ENCODE data around the gene SYTL3. TPM values are rescaled to one million over a fixed set of nuclear protein-coding genes. Genes with fewer than 3 reads are reported as not detected.

Gene SYTL3
- total RNA-seq, 1 donor from 2014 or later: 8.7 TPM

DNA sequence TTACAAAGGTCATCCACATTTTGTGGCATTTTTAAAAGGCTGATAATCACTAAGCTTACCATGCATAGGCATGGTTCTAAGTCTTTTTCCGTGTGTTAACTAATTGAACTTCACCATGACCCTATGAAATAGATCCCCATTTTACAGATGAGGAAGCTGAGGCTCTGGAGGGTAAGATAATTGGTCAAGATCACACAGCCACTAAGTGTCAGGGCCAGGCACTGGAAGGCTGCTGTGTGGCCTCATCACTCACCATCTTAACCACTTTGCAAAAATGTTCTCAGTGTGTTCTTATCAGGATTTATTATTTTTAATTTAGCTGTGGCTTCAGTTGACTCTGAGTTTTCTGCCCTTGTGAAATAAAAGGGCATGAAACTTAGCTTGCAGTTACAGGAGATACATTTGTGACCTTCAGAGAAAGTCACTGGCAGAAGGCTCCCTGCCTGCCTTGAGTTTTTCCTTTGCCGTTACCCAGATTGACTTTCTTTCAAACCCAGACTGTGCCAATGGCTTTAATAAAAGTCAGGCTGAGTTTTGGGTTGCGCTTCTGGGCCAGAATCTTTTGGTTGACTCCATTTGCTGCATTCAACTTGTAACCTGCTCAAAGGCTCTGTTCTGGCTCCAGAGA, 87.3 kb downstream of the SYTL3 start:
- H3K4me1 ChIP-seq: no peaks in the 10 kb centered on the region
- no peaks in the 10 kb centered on the region for H3K36me3 ChIP-seq
- peaks cover 9% of the 10 kb centered on the region for H3K9me3 ChIP-seq
- intact Hi-C loops (cut with DNase I): no loop called here
- no peak for DNase-seq
- no peak for ATAC-seq
- no peaks in the 10 kb centered on the region for H3K27me3 ChIP-seq
- H3K4me3 ChIP-seq: no peak overlapping the region
- TF ChIP-seq, protein P1, sequence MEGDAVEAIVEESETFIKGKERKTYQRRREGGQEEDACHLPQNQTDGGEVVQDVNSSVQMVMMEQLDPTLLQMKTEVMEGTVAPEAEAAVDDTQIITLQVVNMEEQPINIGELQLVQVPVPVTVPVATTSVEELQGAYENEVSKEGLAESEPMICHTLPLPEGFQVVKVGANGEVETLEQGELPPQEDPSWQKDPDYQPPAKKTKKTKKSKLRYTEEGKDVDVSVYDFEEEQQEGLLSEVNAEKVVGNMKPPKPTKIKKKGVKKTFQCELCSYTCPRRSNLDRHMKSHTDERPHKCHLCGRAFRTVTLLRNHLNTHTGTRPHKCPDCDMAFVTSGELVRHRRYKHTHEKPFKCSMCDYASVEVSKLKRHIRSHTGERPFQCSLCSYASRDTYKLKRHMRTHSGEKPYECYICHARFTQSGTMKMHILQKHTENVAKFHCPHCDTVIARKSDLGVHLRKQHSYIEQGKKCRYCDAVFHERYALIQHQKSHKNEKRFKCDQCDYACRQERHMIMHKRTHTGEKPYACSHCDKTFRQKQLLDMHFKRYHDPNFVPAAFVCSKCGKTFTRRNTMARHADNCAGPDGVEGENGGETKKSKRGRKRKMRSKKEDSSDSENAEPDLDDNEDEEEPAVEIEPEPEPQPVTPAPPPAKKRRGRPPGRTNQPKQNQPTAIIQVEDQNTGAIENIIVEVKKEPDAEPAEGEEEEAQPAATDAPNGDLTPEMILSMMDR (IDR thresholded peaks at IDR 0.05): no peak
- no peak overlapping the region for H3K27ac ChIP-seq

- ATAC-seq (no peak), DNase-seq (no peak)
- H3K4me3 ChIP-seq: no peak overlapping the region
- no peak overlapping the region for H3K27ac ChIP-seq
- no peaks in the 10 kb centered on the region for H3K4me1 ChIP-seq
- no peaks in the 10 kb centered on the region for H3K27me3 ChIP-seq
- peaks cover 9% of the 10 kb centered on the region for H3K9me3 ChIP-seq
- H3K36me3 ChIP-seq: no peaks in the 10 kb centered on the region
- intact Hi-C loops (cut with DNase I): no loop called here
- TF ChIP-seq, protein P1 (IDR thresholded peaks at IDR 0.05): no peak
These were observed 88.1 kb downstream of the SYTL3 start for GRCh38 chr6:158737710-158738615.

GRCh38 chr6:158739673-158740072, 89.8 kb downstream of the SYTL3 start:
- intact Hi-C loops (cut with DNase I): no loop called here

GRCh38 chr6:158743033-158743651, 93.3 kb downstream of the SYTL3 start:
- H3K27me3 ChIP-seq: no peaks in the 10 kb centered on the region
- TF ChIP-seq, protein P1 (IDR thresholded peaks at IDR 0.05): no peak
- DNase-seq: no peak
- H3K4me3 ChIP-seq: no peak overlapping the region
- peaks cover 9% of the 10 kb centered on the region for H3K9me3 ChIP-seq
- H3K27ac ChIP-seq: no peak overlapping the region
- intact Hi-C loops (cut with DNase I): no loop called here
- no peak for ATAC-seq
- peaks cover 6% of the 10 kb centered on the region for H3K36me3 ChIP-seq
- no peaks in the 10 kb centered on the region for H3K4me1 ChIP-seq

More at GRCh38 chr6:158739673-158740072, 89.8 kb downstream of the SYTL3 start:
- DNase-seq (no peak), ATAC-seq (no peak)
- Histone ChIP-seq H3K4me1 (no peaks in the 10 kb centered on the region), H3K36me3 (no peaks in the 10 kb centered on the region), H3K4me3 (no peak overlapping the region), H3K27ac (no peak overlapping the region), H3K9me3 (peaks cover 9% of the 10 kb centered on the region), H3K27me3 (no peaks in the 10 kb centered on the region)
- TF ChIP-seq, protein P1 (IDR thresholded peaks at IDR 0.05): no peak

GRCh38 chr6:158744986-158745430, 95.2 kb downstream of the SYTL3 start:
- H3K4me3 ChIP-seq: no peak overlapping the region
- DNase-seq (no peak), ATAC-seq (no peak)
- TF ChIP-seq, protein P1 (IDR thresholded peaks at IDR 0.05): no peak
- no peaks in the 10 kb centered on the region for H3K9me3 ChIP-seq
- no peaks in the 10 kb centered on the region for H3K27me3 ChIP-seq
- intact Hi-C loops (cut with DNase I): no loop called here
- no peak overlapping the region for H3K27ac ChIP-seq
- no peaks in the 10 kb centered on the region for H3K4me1 ChIP-seq
- peaks cover 6% of the 10 kb centered on the region for H3K36me3 ChIP-seq
